ENCODE measurements around the gene VEZT. TPM values are rescaled to one million over a fixed set of nuclear protein-coding genes. Genes with fewer than 3 reads are reported as not detected.

Gene VEZT
- total and polyA plus RNA-seq, 5 donors: 20.8 to 78.6 (median 65.8) TPM

GRCh38 chr12:95343461-95344230 lies 126.0 kb downstream of the VEZT start:
- Histone ChIP-seq H3K27ac (ENCODE audit: low read length) (no peak overlapping the region), H3K27me3 (ENCODE audit: control insufficient read depth, insufficient read depth) (no peaks in the 10 kb centered on the region), H3K4me1 (ENCODE audit: control insufficient read depth, insufficient read depth, low read length) (no peaks in the 10 kb centered on the region), H3K4me3 (ENCODE audit: low read length) (no peak overlapping the region), H3K9me3 (ENCODE audit: control insufficient read depth, low read length) (no peaks in the 10 kb centered on the region)
- DNase-seq: no peak
- ATAC-seq: no peak
- intact Hi-C loops (cut with DNase I): loop anchor here in 1 of 4 donors (10.0 kb wide), 1 partner anchor 191 kb away; no protein-coding TSS in a partner anchor
- WGBS: 71% methylated on average over 6 of the region's 6 CpGs

DNA sequence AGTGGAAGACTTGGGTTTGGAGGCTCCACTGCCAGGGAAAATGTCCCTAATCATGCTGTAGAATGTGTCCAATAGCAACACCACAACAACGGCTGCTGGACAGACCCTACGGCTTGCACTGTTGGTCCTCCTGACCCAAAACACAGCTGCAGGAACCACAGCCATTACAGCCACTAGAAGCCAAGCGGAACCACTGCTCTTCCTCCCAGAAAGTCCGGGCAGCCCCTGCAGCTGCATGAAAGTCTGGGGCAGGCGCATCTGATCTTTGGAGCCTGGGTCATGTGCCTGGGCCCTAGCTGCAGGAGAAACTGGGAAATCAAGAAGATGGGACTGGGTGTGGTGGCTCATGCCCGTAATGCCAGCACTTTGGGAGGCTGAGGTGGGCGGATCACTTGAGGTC lies 131.7 kb downstream of the VEZT start:
- no peaks in the 10 kb centered on the region for H3K27me3 ChIP-seq (ENCODE audit: control insufficient read depth, insufficient read depth)
- no peak for ATAC-seq
- WGBS: 81% methylated on average over 7 of the region's 7 CpGs
- no peak overlapping the region for H3K4me3 ChIP-seq (ENCODE audit: low read length)
- intact Hi-C loops (cut with DNase I): loop anchor here in 1 of 4 donors (10.0 kb wide), 1 partner anchor 186 kb away; no protein-coding TSS in a partner anchor
- no peaks in the 10 kb centered on the region for H3K4me1 ChIP-seq (ENCODE audit: control insufficient read depth, insufficient read depth, low read length)
- no peaks in the 10 kb centered on the region for H3K9me3 ChIP-seq (ENCODE audit: control insufficient read depth, low read length)
- H3K27ac ChIP-seq (ENCODE audit: low read length): no peak overlapping the region
- DNase-seq: no peak

DNA sequence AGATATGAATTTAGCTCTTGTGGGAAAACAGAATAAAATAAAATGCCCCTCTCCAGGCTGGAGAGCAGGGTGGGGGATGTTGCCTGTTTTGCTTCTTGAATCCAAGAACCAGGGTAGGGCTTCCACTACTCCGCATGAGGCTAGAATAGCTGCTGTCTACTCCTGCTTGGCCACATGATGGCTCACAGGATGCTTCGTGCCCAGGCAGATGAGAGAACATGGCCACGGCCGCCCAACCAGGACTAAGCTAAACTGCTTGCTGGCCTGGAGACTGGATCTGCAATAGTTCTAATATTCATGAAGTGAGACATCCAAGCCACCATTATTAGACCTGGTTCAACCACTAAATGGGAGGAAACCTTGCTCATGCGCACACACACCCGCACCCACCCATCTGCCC lies 134.1 kb downstream of the VEZT start:
- Histone ChIP-seq H3K27ac (ENCODE audit: low read length) (no peak overlapping the region), H3K4me1 (ENCODE audit: control insufficient read depth, insufficient read depth, low read length) (no peaks in the 10 kb centered on the region), H3K27me3 (ENCODE audit: control insufficient read depth, insufficient read depth) (no peaks in the 10 kb centered on the region), H3K9me3 (ENCODE audit: control insufficient read depth, low read length) (no peaks in the 10 kb centered on the region), H3K4me3 (ENCODE audit: low read length) (no peak overlapping the region)
- ATAC-seq: peak; percentile 63 to 82
- peak; percentile 21 to 66 (median 64) for DNase-seq
- 71% methylated on average over 6 of the region's 6 CpGs for WGBS
- intact Hi-C loops (cut with DNase I): loop anchor here in 1 of 4 donors (10.0 kb wide), 1 partner anchor 183 kb away; no protein-coding TSS in a partner anchor

Small RNAs within 50 kb of the gene (microRNA-seq; reads per million reads assigned to microRNA genes)
- gene MIR331 (115 to 123 reads per million in 2 donors), gene MIR3685 (0 reads per million in 2 donors)

Other genes starting within 250 kb of the VEZT start
- 100 to 1,000 TPM; 307 to 334 (median 325) TPM for gene NDUFA12, start 214.1 kb upstream of the VEZT start, total RNA-seq
- gene NDUFA12, start 214.1 kb upstream of the VEZT start, polyA plus RNA-seq: 741 TPM
- gene NR2C1, start 144.2 kb upstream of the VEZT start, total RNA-seq: 10 to 100 TPM; 32.9 to 44.5 (median 36.9) TPM
- gene NR2C1, start 144.2 kb upstream of the VEZT start, polyA plus RNA-seq: 24.1 TPM
- gene FGD6, start 340 bp upstream of the VEZT start, total RNA-seq: 10 to 100 TPM; 18.9 to 23.8 (median 20.8) TPM
- gene FGD6, start 340 bp upstream of the VEZT start, polyA plus RNA-seq: 2.9 TPM

Data from right cardiac atrium (tissue), 5 donors.